GM12878 (cell line): ENCODE measurements around the gene RHEB. TPM values are rescaled to one million over a fixed set of nuclear protein-coding genes. Genes with fewer than 3 reads are reported as not detected.

Source experiments
- CEBPB ChIP-seq, 2 experiments: fragments of 150-350 bp in 1 of 2; IDR thresholded peaks; 2 replicates each; pipeline ENCODE4 v1.6.1; 2012 to 2014; ENCODE audit warnings: low read depth in 2 of 2, low read length in 2 of 2, borderline replicate concordance in 1 of 2, inconsistent platforms in 1 of 2
- CREM ChIP-seq: IDR thresholded peaks from 2 replicates; pipeline ENCODE4 v1.6.1; 2014; ENCODE audit warnings: antibody characterized with exemption, low read depth
- ETV6 ChIP-seq, 2 experiments: fragments of 450-650 bp in 1 of 2; IDR thresholded peaks in 1 of 2; conservative IDR thresholded peaks in 1 of 2; 2 replicates each; pipeline ENCODE4 v1.6.1; 2014; ENCODE audit warnings: antibody characterized with exemption in 1 of 2, borderline replicate concordance in 1 of 2, low read depth in 1 of 2, mild to moderate bottlenecking in 1 of 2, moderate library complexity in 1 of 2
- FOXK2 ChIP-seq: fragments of 450-650 bp; IDR thresholded peaks from 2 replicates; pipeline ENCODE4 v1.6.1; 2017; ENCODE audit warnings: mild to moderate bottlenecking, moderate library complexity
- GATAD2B ChIP-seq: fragments of 450-650 bp; conservative IDR thresholded peaks from 2 replicates; pipeline ENCODE4 v1.6.1; 2017; ENCODE audit warnings: low read depth, mild to moderate bottlenecking, moderate library complexity
- HDAC6 ChIP-seq: fragments of 200-600 bp; sonication (generic); IDR thresholded peaks from one replicate; pipeline ENCODE4 v1.8.0; 2017; ENCODE audit warnings: antibody characterized with exemption; ENCODE audit not compliant: unreplicated experiment
- LARP7 ChIP-seq: fragments of 450-650 bp; IDR thresholded peaks from 2 replicates; pipeline ENCODE4 v1.6.1; 2017; ENCODE audit warnings: mild to moderate bottlenecking
- MEF2A ChIP-seq: IDR thresholded peaks from 2 replicates; pipeline ENCODE4 v1.6.1; 2011; ENCODE audit warnings: low read depth, mild to moderate bottlenecking, low read length, moderate library complexity; ENCODE audit not compliant: insufficient read depth
- MYB ChIP-seq: fragments of 150-350 bp; IDR thresholded peaks from 2 replicates; pipeline ENCODE4 v1.6.1; 2014; ENCODE audit warnings: mild to moderate bottlenecking, low read depth, low read length, borderline replicate concordance
- NFYB ChIP-seq: IDR thresholded peaks from 2 replicates; pipeline ENCODE4 v1.6.1; 2011; ENCODE audit warnings: low read depth, mild to moderate bottlenecking, low read length, improper control_type of control experiment, moderate library complexity; ENCODE audit not compliant: insufficient read depth
- PRDM15 ChIP-seq: fragments of 450-650 bp; formaldehyde crosslinking; IDR thresholded peaks from 2 replicates; pipeline ENCODE4 v1.4.0; 2020; ENCODE audit warnings: mild to moderate bottlenecking, moderate library complexity
- STAT1 ChIP-seq: fragments of 450-650 bp; conservative IDR thresholded peaks from 2 replicates; pipeline ENCODE4 v1.6.1; 2014; ENCODE audit warnings: antibody characterized with exemption, mild to moderate bottlenecking
- STAT3 ChIP-seq: IDR thresholded peaks from 2 replicates; pipeline ENCODE4 v1.6.1; 2011; ENCODE audit warnings: low read depth, low read length, improper control_type of control experiment
- SUZ12 ChIP-seq: fragments of 200-600 bp; sonication (generic); IDR thresholded peaks from one replicate; pipeline ENCODE4 v1.6.1; 2018; ENCODE audit warnings: antibody characterized with exemption, mild to moderate bottlenecking; ENCODE audit not compliant: unreplicated experiment
- TCF12 ChIP-seq: IDR thresholded peaks from 2 replicates; pipeline ENCODE4 v1.6.1; 2011; ENCODE audit warnings: low read depth, mild to moderate bottlenecking, low read length
- ZBED1 ChIP-seq: IDR thresholded peaks from 2 replicates; pipeline ENCODE4 v1.6.1; 2016; ENCODE audit warnings: borderline replicate concordance
- ZNF207 ChIP-seq: fragments of 450-650 bp; IDR thresholded peaks from 2 replicates; pipeline ENCODE4 v1.6.1; 2014; ENCODE audit warnings: antibody characterized with exemption, mild to moderate bottlenecking, borderline replicate concordance
- ZNF217 ChIP-seq: fragments of 450-650 bp; IDR thresholded peaks from 2 replicates; pipeline ENCODE4 v1.6.1; 2017; ENCODE audit warnings: antibody characterized with exemption, mild to moderate bottlenecking
- polyA plus RNA-seq, 11 experiments: library from polyadenylated mRNA; depleted of rRNA in 4 of 11; unstranded in 6 of 11; stranded (reverse) in 5 of 11; fragments of >200 nt; fragmentation: Nextera tagmentation in 4 of 11; fragmentation: Illumina TruSeq in 1 of 11; extraction: Ambion mirVana in 4 of 11; extraction: Trizol in 1 of 11; gene quantifications; 1 replicate in 1 of 11; 2 replicates in 10 of 11; pipeline versions ENCODE4 v1.2.1 to v1.2.3, GENCODE V29; 2011 to 2016; ENCODE audit warnings: inconsistent platforms in 2 of 11, missing spikeins in 2 of 11, low read depth in 1 of 11
- total RNA-seq, 4 experiments: library from RNA; depleted of rRNA in 3 of 4; stranded (reverse); fragments of >200 nt in 3 of 4; fragmentation: Illumina TruSeq in 1 of 4; extraction: Trizol in 1 of 4; gene quantifications; 2 replicates each; pipeline versions ENCODE4 v1.2.1 to v1.2.3, GENCODE V29; 2013 to 2021
- TF ChIP-seq, protein P1 (sequence below): fragments of 450-650 bp; IDR thresholded peaks from 2 replicates; pipeline ENCODE4 v1.6.1; 2017; ENCODE audit warnings: borderline replicate concordance
- TF ChIP-seq, protein P2 (sequence below): fragments of 450-650 bp; conservative IDR thresholded peaks from 2 replicates; pipeline ENCODE4 v1.6.1; 2017; ENCODE audit warnings: mild to moderate bottlenecking, moderate library complexity
- TF ChIP-seq, protein P3 (sequence below): fragments of 450-650 bp; IDR thresholded peaks from 2 replicates; pipeline ENCODE4 v1.6.1; 2016; ENCODE audit warnings: mild to moderate bottlenecking

RHEB gene
- total and polyA plus RNA-seq, 10 of the 15 experiments (the other 5 are each of a cell fraction or from before 2014, with no cell fraction given): 6.2 to 67.8 (median 38.0) TPM

DNA sequence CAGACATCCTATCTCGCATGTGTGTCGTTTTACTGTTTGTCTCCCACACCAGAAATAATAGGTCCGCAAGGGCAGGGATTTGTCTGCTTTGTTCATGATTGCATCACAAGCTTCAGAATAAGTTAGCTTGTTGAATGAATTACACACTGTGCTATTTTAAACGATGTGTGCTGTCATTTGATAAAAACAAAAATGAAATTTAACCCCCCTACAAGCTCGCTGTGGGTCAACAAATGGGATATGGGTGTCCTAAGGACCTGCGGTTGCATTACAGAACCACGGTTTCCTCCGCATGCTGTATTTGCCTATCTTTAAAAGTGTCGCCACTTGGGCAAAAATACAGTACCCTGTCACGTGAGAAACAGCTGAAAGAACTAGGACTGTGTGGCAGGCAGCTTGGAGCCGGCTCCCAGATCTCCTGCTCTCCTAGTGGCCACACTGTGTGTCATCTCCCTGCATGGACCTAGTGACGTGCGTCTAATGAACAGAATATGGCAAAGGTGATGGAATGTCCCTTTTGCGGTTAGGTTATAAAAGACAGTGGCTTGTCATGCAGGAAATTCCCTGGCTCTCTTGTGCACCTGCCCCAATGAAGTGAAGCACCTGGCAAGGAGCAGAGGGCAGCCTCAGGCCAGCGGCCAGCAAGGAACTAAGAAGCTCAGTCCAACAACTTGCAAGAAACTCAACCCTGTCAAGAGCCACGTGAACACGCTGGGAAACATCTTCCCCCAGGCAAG, 46.9 kb downstream of the RHEB start (continued):
- TF ChIP-seq ZBED1 (peak; percentile 80; the same call in 1 of the 2 replicates), MEF2A (peak; percentile 63; the same call in 1 of the 2 replicates), ZNF207 (no peak), STAT1 (no peak), STAT3 (0 out of 2 replicates have a peak, but pooled peaks have one; percentile 49), SUZ12 (no peak), ZNF217 (peak; percentile 50; the same call in 1 of the 2 replicates), TCF12 (peak; percentile 99), HDAC6 (no peak), CEBPB (IDR thresholded peaks at IDR 0.05; ENCODE audit: borderline replicate concordance in 1 of 2, low read depth in 2 of 2, low read length in 2 of 2) (peak; percentile 13 to 64; a peak in 2 of 4 replicates), CREM (peak; percentile 93), NFYB (no peak), ETV6 (conservative IDR thresholded peaks at IDR 0.05 in 1 of 2, IDR thresholded peaks at IDR 0.05 in 1 of 2; ENCODE audit: borderline replicate concordance in 1 of 2, low read depth in 1 of 2) (peak in 1 of 2 experiments; percentile 67; a peak in 2 of 4 replicates), GATAD2B (0 out of 2 replicates have a peak, but pooled peaks have one; percentile 58), PRDM15 (CRISPR knock-in tag) (no peak), FOXK2 (no peak), MYB (no peak), LARP7 (no peak)
- TF ChIP-seq, protein P1, sequence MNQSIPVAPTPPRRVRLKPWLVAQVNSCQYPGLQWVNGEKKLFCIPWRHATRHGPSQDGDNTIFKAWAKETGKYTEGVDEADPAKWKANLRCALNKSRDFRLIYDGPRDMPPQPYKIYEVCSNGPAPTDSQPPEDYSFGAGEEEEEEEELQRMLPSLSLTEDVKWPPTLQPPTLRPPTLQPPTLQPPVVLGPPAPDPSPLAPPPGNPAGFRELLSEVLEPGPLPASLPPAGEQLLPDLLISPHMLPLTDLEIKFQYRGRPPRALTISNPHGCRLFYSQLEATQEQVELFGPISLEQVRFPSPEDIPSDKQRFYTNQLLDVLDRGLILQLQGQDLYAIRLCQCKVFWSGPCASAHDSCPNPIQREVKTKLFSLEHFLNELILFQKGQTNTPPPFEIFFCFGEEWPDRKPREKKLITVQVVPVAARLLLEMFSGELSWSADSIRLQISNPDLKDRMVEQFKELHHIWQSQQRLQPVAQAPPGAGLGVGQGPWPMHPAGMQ: no peak
- TF ChIP-seq, protein P2, sequence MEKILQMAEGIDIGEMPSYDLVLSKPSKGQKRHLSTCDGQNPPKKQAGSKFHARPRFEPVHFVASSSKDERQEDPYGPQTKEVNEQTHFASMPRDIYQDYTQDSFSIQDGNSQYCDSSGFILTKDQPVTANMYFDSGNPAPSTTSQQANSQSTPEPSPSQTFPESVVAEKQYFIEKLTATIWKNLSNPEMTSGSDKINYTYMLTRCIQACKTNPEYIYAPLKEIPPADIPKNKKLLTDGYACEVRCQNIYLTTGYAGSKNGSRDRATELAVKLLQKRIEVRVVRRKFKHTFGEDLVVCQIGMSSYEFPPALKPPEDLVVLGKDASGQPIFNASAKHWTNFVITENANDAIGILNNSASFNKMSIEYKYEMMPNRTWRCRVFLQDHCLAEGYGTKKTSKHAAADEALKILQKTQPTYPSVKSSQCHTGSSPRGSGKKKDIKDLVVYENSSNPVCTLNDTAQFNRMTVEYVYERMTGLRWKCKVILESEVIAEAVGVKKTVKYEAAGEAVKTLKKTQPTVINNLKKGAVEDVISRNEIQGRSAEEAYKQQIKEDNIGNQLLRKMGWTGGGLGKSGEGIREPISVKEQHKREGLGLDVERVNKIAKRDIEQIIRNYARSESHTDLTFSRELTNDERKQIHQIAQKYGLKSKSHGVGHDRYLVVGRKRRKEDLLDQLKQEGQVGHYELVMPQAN: peak; percentile 39; the same call in 1 of the 2 replicates
- TF ChIP-seq, protein P3, sequence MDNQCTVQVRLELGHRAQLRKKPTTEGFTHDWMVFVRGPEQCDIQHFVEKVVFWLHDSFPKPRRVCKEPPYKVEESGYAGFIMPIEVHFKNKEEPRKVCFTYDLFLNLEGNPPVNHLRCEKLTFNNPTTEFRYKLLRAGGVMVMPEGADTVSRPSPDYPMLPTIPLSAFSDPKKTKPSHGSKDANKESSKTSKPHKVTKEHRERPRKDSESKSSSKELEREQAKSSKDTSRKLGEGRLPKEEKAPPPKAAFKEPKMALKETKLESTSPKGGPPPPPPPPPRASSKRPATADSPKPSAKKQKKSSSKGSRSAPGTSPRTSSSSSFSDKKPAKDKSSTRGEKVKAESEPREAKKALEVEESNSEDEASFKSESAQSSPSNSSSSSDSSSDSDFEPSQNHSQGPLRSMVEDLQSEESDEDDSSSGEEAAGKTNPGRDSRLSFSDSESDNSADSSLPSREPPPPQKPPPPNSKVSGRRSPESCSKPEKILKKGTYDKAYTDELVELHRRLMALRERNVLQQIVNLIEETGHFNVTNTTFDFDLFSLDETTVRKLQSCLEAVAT: no peak
